Measurements from ENCODE around the gene DDC. TPM values are rescaled to one million over a fixed set of nuclear protein-coding genes. Genes with fewer than 3 reads are reported as not detected.

DDC gene
- total RNA-seq, 5 donors from 2014 or later (not counting 1 experiment from before 2014, with no cell fraction given) = not detected

DNA sequence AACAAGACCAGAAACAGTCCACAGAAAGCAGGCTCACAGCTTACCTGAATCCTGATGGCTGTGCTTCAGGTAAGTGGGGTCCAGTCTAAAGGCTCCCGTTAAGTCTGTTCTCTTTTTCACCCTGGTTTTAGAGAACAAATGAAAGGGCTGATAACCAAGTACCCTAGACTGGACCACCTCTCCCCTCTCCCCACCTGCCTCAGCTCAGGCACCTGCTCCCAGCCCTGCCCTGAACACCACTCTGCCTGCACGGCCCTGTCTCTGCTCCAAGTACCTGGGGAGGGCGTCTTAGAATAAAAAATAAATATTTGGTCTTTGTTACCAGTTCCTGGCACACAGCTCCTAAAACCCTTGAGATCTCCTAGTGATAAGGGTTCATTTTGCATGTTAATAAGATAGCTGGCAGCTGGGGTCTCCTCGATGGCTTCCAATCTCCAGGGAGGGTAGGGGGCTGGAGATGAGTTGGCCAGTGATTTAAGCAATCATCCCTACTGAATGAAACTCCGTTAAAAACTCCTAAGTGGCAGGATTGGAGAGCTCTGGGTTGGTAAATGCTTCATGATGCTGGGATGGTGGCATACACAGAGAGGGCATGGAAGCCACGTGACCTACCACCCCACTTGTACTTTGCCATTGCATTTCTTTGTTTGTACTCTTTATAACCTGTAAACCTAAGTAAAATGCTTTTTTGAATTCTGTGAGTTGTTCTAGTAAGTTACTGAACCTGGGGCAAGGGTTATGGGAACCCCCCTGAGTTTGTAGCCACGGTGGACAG lies 85.3 kb downstream of the DDC start:
- CTCF ChIA-PET = no interaction called here
- 80% methylated on average over 1 of the region's 7 CpGs for WGBS (ENCODE audit: insufficient coverage)
- no peak for ATAC-seq (replicated peaks in 1 of 4)

DNA sequence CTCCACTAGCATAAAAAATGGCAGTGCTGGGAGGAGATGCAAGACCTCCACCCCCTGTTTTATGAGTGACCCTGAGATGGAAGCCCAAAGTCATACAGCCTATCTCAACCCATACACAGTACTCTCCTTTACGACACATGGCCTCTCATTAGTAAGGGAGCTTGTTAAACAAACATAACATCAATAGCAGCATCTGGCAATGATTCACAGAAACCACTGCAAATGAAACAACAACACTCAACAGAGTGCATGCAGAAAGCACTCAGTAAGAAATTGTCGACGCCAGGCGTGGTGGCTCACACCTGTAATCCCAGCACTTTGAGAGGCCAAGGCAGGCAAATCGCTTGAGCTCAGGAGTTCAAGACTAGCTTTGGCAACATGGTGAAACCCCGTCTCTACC lies 87.6 kb downstream of the DDC start:
- WGBS (ENCODE audit: insufficient coverage) = 72% methylated on average over 4 of the region's 6 CpGs
- Mint-ChIP-seq H3K27me3 (peaks cover 0 to 6% of the 10 kb centered on the region in 2 donors), H3K4me3 (no peak overlapping the region), H3K27ac (no peak overlapping the region), H3K36me3 (no peaks in the 10 kb centered on the region), H3K9me3 (no peaks in the 10 kb centered on the region), H3K4me1 (no peaks in the 10 kb centered on the region)
- ATAC-seq (replicated peaks in 1 of 4) (no peak), DNase-seq (no peak)
- CTCF ChIA-PET = no interaction called here
- POLR2A ChIA-PET = no interaction called here
- H3K36me3 ChIP-seq (ENCODE audit: control insufficient read depth in 2 of 2, extremely low read depth in 1 of 2, insufficient read depth in 1 of 2, low read length in 1 of 2) = no peaks in the 10 kb centered on the region
- H3K9me3 ChIP-seq = no peaks in the 10 kb centered on the region
- no peaks in the 10 kb centered on the region for H3K4me1 ChIP-seq (ENCODE audit: control insufficient read depth in 1 of 2, extremely low read depth in 1 of 2, insufficient read depth in 2 of 2, low read length in 2 of 2)
- no peak overlapping the region for H3K4me3 ChIP-seq (ENCODE audit: control insufficient read depth in 1 of 2, extremely low read depth in 1 of 2, low read length in 1 of 2)
- no peak overlapping the region for H3K27ac ChIP-seq (ENCODE audit: low read length)
- H3K27me3 ChIP-seq (replicated peaks in 1 of 2; ENCODE audit: control insufficient read depth in 2 of 2, extremely low read depth in 1 of 2, insufficient read depth in 2 of 2, low read length in 1 of 2) = peaks cover 0 to 17% of the 10 kb centered on the region in 2 experiments

More for the DNA sequence above, 85.3 kb downstream of the DDC start:
- Mint-ChIP-seq H3K9me3 (no peaks in the 10 kb centered on the region), H3K4me3 (no peak overlapping the region), H3K36me3 (no peaks in the 10 kb centered on the region), H3K4me1 (no peaks in the 10 kb centered on the region), H3K27ac (no peak overlapping the region), H3K27me3 (peaks cover 0 to 5% of the 10 kb centered on the region in 2 donors)
- no peaks in the 10 kb centered on the region for H3K36me3 ChIP-seq (ENCODE audit: control insufficient read depth in 2 of 2, extremely low read depth in 1 of 2, insufficient read depth in 1 of 2, low read length in 1 of 2)
- no peaks in the 10 kb centered on the region for H3K9me3 ChIP-seq
- POLR2A ChIA-PET = no interaction called here
- no peak overlapping the region for H3K27ac ChIP-seq (ENCODE audit: low read length)
- no peak for DNase-seq
- peaks cover 0 to 15% of the 10 kb centered on the region in 2 experiments for H3K27me3 ChIP-seq (replicated peaks in 1 of 2; ENCODE audit: control insufficient read depth in 2 of 2, extremely low read depth in 1 of 2, insufficient read depth in 2 of 2, low read length in 1 of 2)
- no peaks in the 10 kb centered on the region for H3K4me1 ChIP-seq (ENCODE audit: control insufficient read depth in 1 of 2, extremely low read depth in 1 of 2, insufficient read depth in 2 of 2, low read length in 2 of 2)
- no peak overlapping the region for H3K4me3 ChIP-seq (ENCODE audit: control insufficient read depth in 1 of 2, extremely low read depth in 1 of 2, low read length in 1 of 2)

DNA sequence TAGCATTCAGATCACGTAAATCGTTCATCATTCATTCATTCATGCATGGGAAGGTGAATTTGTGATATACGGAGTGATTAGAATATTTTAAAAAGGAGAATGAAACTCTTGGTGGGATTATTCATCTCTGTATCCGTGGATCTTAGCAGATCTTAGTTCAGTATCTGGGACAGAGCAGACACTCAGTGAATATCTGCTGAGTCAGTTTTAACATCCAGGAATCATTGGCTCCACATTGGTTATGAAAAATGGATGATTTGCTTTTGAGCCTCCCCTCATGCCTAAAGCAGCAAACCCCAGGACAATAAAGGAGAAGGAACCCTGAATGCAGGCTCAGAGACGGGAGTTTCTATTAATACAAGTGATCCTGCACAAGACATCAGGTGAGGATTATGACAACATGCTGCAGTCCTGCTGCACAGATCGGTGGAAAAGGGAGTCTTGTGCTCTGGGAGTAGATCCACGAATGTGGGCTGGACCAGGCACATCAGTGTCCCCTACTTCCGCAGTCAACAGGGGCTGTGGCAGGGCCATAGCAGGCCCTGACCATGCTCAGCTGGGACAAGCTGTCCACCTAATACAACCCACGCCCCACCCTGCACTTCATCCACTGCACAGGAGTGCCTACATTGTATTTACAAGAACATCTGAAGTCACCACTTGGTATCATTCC lies 88.1 kb downstream of the DDC start:
- Mint-ChIP-seq H3K9me3 (no peaks in the 10 kb centered on the region), H3K36me3 (no peaks in the 10 kb centered on the region), H3K27me3 (peaks cover 0 to 6% of the 10 kb centered on the region in 2 donors), H3K4me3 (no peak overlapping the region), H3K27ac (no peak overlapping the region), H3K4me1 (no peaks in the 10 kb centered on the region)
- ChIA-PET POLR2A (no interaction called here), CTCF (no interaction called here)
- DNase-seq = no peak
- Histone ChIP-seq H3K9me3 (no peaks in the 10 kb centered on the region), H3K36me3 (ENCODE audit: control insufficient read depth in 2 of 2, extremely low read depth in 1 of 2, insufficient read depth in 1 of 2, low read length in 1 of 2) (no peaks in the 10 kb centered on the region), H3K4me1 (ENCODE audit: control insufficient read depth in 1 of 2, extremely low read depth in 1 of 2, insufficient read depth in 2 of 2, low read length in 2 of 2) (no peaks in the 10 kb centered on the region), H3K27ac (ENCODE audit: low read length) (no peak overlapping the region), H3K4me3 (ENCODE audit: control insufficient read depth in 1 of 2, extremely low read depth in 1 of 2, low read length in 1 of 2) (no peak overlapping the region), H3K27me3 (replicated peaks in 1 of 2; ENCODE audit: control insufficient read depth in 2 of 2, extremely low read depth in 1 of 2, insufficient read depth in 2 of 2, low read length in 1 of 2) (peaks cover 0 to 17% of the 10 kb centered on the region in 2 experiments)
- WGBS (ENCODE audit: insufficient coverage) = 83% methylated on average over 8 of the region's 9 CpGs
- ATAC-seq (replicated peaks in 1 of 4) = no peak

DNA sequence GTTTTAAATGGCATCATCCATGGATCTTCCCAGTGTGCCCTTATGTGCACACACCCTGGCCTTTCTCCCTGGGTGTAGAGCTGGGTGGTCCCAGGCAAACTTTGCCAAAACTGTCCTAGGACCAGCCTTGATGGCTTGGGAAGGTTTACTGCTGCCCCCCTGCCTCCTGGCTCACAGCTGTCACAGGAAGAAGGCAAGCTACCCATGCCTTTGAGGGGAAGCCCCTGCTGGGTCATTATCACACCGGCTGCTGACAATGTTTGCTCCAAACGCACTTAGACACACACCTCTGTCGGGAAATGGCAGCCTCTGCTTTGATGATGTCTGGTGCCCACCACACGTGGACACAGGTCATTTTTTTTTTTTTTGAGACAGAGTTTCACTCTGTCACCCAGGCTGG lies 89.9 kb downstream of the DDC start:
- Histone ChIP-seq H3K36me3 (ENCODE audit: control insufficient read depth in 2 of 2, extremely low read depth in 1 of 2, insufficient read depth in 1 of 2, low read length in 1 of 2) (no peaks in the 10 kb centered on the region), H3K27ac (ENCODE audit: low read length) (no peak overlapping the region), H3K4me1 (ENCODE audit: control insufficient read depth in 1 of 2, extremely low read depth in 1 of 2, insufficient read depth in 2 of 2, low read length in 2 of 2) (no peaks in the 10 kb centered on the region), H3K27me3 (replicated peaks in 1 of 2; ENCODE audit: control insufficient read depth in 2 of 2, extremely low read depth in 1 of 2, insufficient read depth in 2 of 2, low read length in 1 of 2) (peaks cover 0 to 18% of the 10 kb centered on the region in 2 experiments), H3K4me3 (ENCODE audit: control insufficient read depth in 1 of 2, extremely low read depth in 1 of 2, low read length in 1 of 2) (no peak overlapping the region), H3K9me3 (no peaks in the 10 kb centered on the region)
- ATAC-seq (replicated peaks in 1 of 4) (no peak), DNase-seq (no peak)
- CTCF ChIA-PET = no interaction called here
- Mint-ChIP-seq H3K9me3 (no peaks in the 10 kb centered on the region), H3K36me3 (no peaks in the 10 kb centered on the region), H3K27me3 (peaks cover 0 to 10% of the 10 kb centered on the region in 2 donors), H3K4me1 (no peaks in the 10 kb centered on the region), H3K27ac (no peak overlapping the region), H3K4me3 (no peak overlapping the region)
- WGBS (ENCODE audit: insufficient coverage) = 26% methylated on average over 2 of the region's 4 CpGs
- POLR2A ChIA-PET = no interaction called here

DNA sequence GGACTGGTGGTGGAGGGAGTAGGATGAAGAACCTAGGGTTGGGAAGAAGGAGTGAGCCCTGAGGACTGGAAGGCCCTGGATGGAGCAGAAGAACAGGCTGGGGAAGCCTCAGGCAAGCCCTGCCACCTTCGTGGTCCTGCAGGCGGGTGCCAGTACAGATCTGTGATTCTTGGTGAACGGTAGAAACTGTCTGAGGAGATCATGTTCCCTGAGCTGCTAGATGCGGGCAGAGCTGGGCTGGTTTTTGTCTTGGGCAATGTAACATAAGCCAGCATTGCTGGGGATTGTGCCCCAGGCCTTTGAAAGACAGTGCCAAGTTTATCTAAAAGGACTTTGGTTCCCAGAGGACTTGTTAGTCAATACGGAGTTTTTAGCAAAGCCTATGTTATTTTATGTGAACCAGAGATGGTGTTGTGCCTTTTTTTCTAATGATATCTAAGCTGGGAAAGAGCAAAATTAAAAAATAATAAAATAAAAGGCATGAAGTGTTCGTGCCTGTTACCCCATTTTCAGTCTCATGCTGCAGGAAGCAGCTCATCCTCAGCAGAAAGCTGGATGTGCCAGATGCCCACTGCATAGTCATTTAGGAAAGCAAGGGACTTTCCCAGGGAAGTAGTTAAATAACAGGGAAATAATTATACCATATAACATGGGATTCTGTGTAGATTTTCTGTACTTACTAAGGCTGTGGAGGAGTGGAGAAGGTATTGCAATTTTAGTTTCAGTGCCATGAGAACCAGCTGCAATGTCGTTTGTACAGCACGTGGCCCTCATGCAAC lies 90.6 kb downstream of the DDC start:
- H3K4me3 Mint-ChIP-seq = no peak overlapping the region

DNA sequence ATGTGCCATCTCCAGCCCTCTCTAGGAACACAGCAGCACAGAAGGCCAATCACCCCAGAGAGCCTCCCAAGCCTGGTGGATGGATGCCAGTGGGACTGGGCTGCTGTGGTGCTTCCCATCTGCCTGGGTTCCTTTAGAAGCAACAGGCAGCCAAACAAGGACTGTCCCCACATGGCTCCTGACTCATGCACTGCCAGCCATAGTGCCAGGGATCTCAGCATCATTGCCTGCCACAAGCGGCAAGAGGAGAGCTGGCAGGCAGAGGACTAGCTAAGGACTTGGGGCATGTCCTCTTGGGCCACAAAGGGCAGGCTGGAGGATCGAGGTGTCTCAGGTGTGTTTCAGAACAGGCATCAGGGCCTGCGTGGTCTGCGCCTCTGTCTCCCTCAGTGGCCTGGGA lies 91.7 kb downstream of the DDC start:
- Histone ChIP-seq H3K4me3 (ENCODE audit: control insufficient read depth in 1 of 2, extremely low read depth in 1 of 2, low read length in 1 of 2) (no peak overlapping the region), H3K36me3 (ENCODE audit: control insufficient read depth in 2 of 2, extremely low read depth in 1 of 2, insufficient read depth in 1 of 2, low read length in 1 of 2) (no peaks in the 10 kb centered on the region), H3K27me3 (replicated peaks in 1 of 2; ENCODE audit: control insufficient read depth in 2 of 2, extremely low read depth in 1 of 2, insufficient read depth in 2 of 2, low read length in 1 of 2) (peaks cover 0 to 14% of the 10 kb centered on the region in 2 experiments), H3K9me3 (no peaks in the 10 kb centered on the region), H3K4me1 (ENCODE audit: control insufficient read depth in 1 of 2, extremely low read depth in 1 of 2, insufficient read depth in 2 of 2, low read length in 2 of 2) (no peaks in the 10 kb centered on the region), H3K27ac (ENCODE audit: low read length) (no peak overlapping the region)
- Mint-ChIP-seq H3K9me3 (no peaks in the 10 kb centered on the region), H3K27me3 (peaks cover 0 to 8% of the 10 kb centered on the region in 2 donors), H3K4me1 (peaks cover 0 to under 1% (median 0%) of the 10 kb centered on the region in 3 donors), H3K36me3 (no peaks in the 10 kb centered on the region), H3K27ac (no peak overlapping the region), H3K4me3 (no peak overlapping the region)
- ATAC-seq (replicated peaks in 1 of 4) = peak in 1 of 4 experiments; percentile 23
- no peak for DNase-seq
- ChIA-PET CTCF (interaction anchor here in 1 of 2 donors (1.4 kb wide), 1 partner anchor 687 kb away, joined by 3 read pairs; no protein-coding TSS in a partner anchor), POLR2A (no interaction called here)
- WGBS (ENCODE audit: insufficient coverage) = 86% methylated on average over 4 of the region's 4 CpGs

More for the DNA sequence above, 90.6 kb downstream of the DDC start:
- H3K36me3 Mint-ChIP-seq = no peaks in the 10 kb centered on the region
- DNase-seq (no peak), ATAC-seq (replicated peaks in 1 of 4) (no peak)
- H3K27me3 Mint-ChIP-seq = peaks cover 0 to 8% of the 10 kb centered on the region in 2 donors
- Histone ChIP-seq H3K27me3 (replicated peaks in 1 of 2; ENCODE audit: control insufficient read depth in 2 of 2, extremely low read depth in 1 of 2, insufficient read depth in 2 of 2, low read length in 1 of 2) (peaks cover 0 to 17% of the 10 kb centered on the region in 2 experiments), H3K9me3 (no peaks in the 10 kb centered on the region), H3K36me3 (ENCODE audit: control insufficient read depth in 2 of 2, extremely low read depth in 1 of 2, insufficient read depth in 1 of 2, low read length in 1 of 2) (no peaks in the 10 kb centered on the region), H3K4me1 (ENCODE audit: control insufficient read depth in 1 of 2, extremely low read depth in 1 of 2, insufficient read depth in 2 of 2, low read length in 2 of 2) (no peaks in the 10 kb centered on the region), H3K4me3 (ENCODE audit: control insufficient read depth in 1 of 2, extremely low read depth in 1 of 2, low read length in 1 of 2) (no peak overlapping the region), H3K27ac (ENCODE audit: low read length) (no peak overlapping the region)
- H3K4me1 Mint-ChIP-seq = no peaks in the 10 kb centered on the region
- POLR2A ChIA-PET = no interaction called here
- H3K9me3 Mint-ChIP-seq = no peaks in the 10 kb centered on the region
- CTCF ChIA-PET = interaction anchor here in 1 of 2 donors (1.4 kb wide), 1 partner anchor 686 kb away, joined by 3 read pairs; no protein-coding TSS in a partner anchor
- 85% methylated on average over 4 of the region's 8 CpGs for WGBS (ENCODE audit: insufficient coverage)
- no peak overlapping the region for H3K27ac Mint-ChIP-seq

All from T-cell (primary cell).